HG02623 (cell line): Measurements from ENCODE around the gene PLPP4.

Experiments
- ATAC-seq: cut with Tn5 transposase; IDR thresholded peaks from one replicate; pipeline ENCODE4 v1.9.1; 2021; ENCODE audit warnings: moderate library complexity; ENCODE audit not compliant: unreplicated experiment

The PLPP4 gene

GRCh38 chr10:120572307-120572706 lies 115.3 kb downstream of the PLPP4 start:
- no peak for ATAC-seq

- no peak for ATAC-seq
These were observed 116.3 kb downstream of the PLPP4 start for GRCh38 chr10:120573355-120573754.

- ATAC-seq, result no peak
These were observed 118.0 kb downstream of the PLPP4 start for GRCh38 chr10:120574981-120575380.

GRCh38 chr10:120575411-120575810 lies 118.4 kb downstream of the PLPP4 start:
- no peak for ATAC-seq

GRCh38 chr10:120578134-120578533 lies 121.1 kb downstream of the PLPP4 start:
- ATAC-seq, result no peak

GRCh38 chr10:120578890-120579289 lies 121.9 kb downstream of the PLPP4 start:
- ATAC-seq, result no peak

DNA sequence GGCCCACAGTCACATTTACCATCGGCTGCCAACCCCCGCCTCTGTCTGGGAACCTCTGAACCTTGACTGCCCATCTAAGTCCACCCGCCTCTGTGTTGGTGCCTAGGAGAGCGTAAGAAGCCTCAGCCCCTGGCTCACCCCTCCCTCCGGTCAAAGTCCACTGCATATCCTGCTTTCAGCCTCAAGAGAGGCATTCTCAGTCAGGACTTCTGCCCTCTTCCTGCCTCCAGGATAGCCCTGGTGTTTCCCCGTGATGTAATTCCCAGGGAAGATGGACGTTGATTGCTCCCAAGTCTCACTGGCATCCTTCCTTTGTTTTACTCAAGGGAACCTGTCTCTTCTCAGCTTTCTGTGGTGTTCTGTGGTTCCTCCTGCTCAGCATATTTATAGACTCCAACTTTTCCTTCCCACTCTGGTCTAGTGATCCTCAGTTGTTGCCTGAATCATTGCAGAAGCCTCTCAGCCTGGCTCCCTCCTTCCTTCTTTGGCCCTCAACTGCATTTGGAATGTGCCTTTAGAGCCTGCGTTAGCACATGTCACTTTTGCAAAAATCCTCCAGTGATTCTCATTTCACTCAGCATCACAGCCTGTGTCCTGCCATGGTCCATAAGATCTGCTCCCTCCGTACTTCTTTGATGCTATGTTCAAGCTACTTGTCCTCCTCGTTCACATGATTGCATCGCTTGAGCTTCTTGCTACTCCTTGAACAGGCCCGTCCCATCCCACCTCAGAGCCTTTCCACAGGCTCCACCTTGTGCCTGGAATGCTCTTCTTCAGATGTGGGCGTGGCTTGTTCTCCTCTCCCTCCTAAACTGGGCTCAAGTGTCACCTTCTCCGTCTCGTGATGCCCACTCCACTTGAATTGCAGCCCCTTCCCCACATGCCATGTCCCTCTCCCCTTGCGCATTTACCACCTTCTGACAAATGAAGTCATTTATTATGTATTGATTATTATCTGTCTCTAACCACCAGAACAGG lies 124.2 kb downstream of the PLPP4 start:
- no peak for ATAC-seq

GRCh38 chr10:120582753-120583152 lies 125.7 kb downstream of the PLPP4 start:
- no peak for ATAC-seq

DNA sequence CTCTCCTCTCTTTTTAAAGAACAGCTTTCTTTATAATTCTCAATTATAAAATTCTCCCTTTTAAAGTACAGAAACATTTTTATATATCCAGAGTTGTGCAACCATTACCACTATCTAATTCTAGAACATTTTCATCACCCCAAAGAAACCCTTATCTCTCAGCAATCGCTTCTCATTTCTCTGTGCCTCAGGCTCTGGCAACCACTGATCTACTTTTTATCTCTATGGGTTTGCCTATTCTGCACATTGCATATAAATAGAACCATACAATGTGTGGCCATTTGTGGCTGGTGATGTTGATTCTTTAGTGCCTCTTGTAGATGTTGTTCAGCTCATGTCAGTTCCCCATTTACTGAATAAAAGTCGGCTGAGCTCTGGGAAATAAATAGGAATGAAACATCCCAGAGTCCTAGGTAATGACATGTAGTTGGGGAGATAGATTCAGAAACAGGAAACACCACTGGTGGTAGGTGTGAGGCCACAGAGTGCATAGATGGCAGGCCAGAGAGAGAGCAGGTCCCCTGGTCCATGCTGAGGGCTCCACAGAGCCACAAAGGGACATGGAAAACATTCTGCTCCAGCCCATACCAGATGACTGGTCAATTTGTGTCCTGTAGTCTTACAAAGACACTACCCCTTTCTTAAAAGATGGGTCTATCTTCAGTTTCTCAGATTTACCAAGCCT lies 126.5 kb downstream of the PLPP4 start:
- ATAC-seq, result no peak

GRCh38 chr10:120584786-120585185 lies 127.8 kb downstream of the PLPP4 start:
- ATAC-seq, result no peak

DNA sequence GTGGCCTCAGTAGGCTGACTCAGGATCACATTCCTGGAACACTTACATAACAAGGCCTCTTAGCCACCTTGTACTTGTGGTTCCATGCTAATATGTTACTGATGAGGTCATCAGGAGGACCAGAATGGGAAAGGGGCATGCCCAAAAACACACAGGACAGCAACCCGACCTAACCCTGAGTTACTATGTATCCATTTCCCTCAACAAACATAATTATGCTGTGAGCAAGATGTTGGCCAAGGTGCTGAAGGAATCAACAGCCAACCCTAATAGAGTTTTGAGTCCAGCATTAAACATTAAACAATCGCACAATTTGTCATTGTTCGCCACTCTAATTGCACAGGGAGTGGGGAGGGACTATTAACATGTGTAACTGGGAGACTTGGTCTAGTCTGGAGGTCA lies 129.4 kb downstream of the PLPP4 start:
- no peak for ATAC-seq

DNA sequence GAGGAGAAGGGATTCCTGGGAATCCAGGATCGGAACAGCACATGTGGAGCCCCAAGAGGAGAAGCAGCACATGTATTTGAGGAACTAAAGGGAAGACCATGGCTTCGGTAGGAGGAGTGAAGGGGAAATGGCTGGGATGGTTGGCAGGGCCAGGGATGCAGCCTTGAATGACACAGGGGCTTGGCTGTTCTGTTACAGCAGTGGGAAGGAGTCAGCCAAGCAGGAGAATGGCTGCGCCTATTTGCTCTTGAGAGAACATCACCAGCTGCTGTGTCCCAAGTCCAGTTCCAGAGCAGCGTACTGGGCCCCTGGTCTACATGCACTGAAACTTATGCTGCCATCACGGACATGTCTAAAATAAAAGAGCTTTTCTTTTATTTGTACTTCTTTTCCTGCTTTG lies 130.0 kb downstream of the PLPP4 start:
- ATAC-seq, result no peak

DNA sequence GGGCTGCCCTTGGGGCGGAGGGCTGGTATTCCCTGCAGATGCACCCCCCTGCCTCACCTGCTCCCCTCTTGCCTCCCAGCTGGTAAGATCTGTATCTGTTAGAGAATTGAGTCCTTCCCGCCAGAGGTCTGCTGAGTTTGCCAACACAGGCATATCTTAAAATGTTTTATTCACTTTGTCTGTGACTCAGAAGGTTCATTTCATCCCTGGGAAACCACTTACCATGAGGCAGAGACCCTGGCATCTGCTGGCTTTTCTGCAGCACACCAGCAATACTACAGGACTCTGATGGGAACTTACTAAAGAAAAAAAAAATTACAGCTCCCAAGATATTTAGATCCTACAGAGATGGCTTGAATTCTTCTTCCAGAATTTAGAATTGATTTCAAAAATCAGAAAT lies 131.3 kb downstream of the PLPP4 start:
- no peak for ATAC-seq

- no peak for ATAC-seq
These were observed 136.7 kb downstream of the PLPP4 start for GRCh38 chr10:120593693-120594092.

DNA sequence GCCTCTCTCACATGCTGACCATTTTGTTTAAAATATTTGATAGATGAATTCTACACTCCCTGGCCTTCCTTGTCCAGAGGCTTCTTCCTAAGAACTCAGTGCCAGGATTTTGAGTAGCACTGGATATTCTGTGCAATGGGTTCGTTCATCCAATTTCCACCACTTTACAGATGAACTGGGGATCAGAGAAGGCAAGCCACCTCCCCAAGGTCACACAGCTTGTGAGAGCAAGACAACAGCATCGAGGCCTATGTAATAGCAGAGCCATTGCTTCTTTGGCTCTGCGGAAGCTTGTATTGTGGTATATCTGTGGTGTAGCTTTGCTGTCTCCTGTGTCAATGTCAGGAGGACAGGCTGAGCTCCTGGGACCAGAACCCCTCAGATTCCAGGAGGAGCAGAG lies 140.9 kb downstream of the PLPP4 start:
- ATAC-seq, result no peak

GRCh38 chr10:120598386-120598785 lies 141.4 kb downstream of the PLPP4 start:
- ATAC-seq, result no peak

DNA sequence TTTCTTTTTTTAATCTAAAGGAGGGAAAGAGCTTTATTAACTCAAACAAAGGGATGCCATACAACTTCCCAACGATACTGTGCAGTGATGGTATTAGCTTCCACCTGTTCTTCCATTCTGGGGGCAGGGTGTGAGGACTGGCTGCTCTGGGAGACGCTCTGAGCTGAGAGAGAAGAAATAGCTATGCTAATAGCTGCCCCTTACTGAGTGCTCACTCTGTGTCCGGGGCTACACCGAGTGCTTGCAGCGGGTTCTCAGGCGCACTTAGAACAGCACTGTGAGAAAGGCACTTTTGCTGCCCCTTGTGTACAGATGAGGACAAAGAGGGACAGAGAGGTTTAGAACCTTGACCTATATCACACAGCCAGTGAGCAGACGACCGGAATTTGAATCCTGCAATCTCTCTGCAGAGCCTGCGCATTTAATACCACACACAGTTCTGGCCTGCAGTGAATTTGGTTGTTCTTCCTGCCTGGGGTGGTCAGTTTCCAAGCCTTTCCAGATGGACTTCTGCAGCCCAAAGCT lies 142.2 kb downstream of the PLPP4 start:
- ATAC-seq, result no peak

- ATAC-seq, result peak; percentile 33
These were observed 144.0 kb downstream of the PLPP4 start for GRCh38 chr10:120600871-120601649.

GRCh38 chr10:120601999-120602398 lies 145.0 kb downstream of the PLPP4 start:
- ATAC-seq, result no peak

- no peak for ATAC-seq
These were observed 148.4 kb downstream of the PLPP4 start for GRCh38 chr10:120605410-120605809.
